IPS-15b (cell line): ENCODE measurements around the gene PXT1.
"Not testable (repeated sequence)": the region's sequence is repeated elsewhere in the genome, so short reads cannot be mapped to it uniquely, and the experiment has no call there.

Experiments
- H3K27me3 ChIP-seq: one replicate; pipeline ENCODE4 v1.6.1; 2013; ENCODE audit warnings: low read length; ENCODE audit not compliant: control insufficient read depth, insufficient read depth
- H3K36me3 ChIP-seq: one replicate; pipeline ENCODE4 v1.6.1; 2013; ENCODE audit warnings: low read length; ENCODE audit not compliant: control insufficient read depth, insufficient read depth
- H3K4me1 ChIP-seq: one replicate; pipeline ENCODE4 v1.6.1; 2013; ENCODE audit warnings: mild to moderate bottlenecking, low read length; ENCODE audit not compliant: control insufficient read depth, insufficient read depth
- H3K4me3 ChIP-seq: one replicate; pipeline ENCODE4 v1.5.1; 2013; ENCODE audit warnings: low read depth, low read length
- H3K9ac ChIP-seq: one replicate; pipeline ENCODE4 v1.6.1; 2013; ENCODE audit warnings: low read depth, mild to moderate bottlenecking, low read length
- H3K9me3 ChIP-seq: one replicate; pipeline ENCODE4 v1.6.1; 2013; ENCODE audit warnings: mild to moderate bottlenecking, low read length; ENCODE audit not compliant: control insufficient read depth, insufficient read depth

PXT1 gene

DNA sequence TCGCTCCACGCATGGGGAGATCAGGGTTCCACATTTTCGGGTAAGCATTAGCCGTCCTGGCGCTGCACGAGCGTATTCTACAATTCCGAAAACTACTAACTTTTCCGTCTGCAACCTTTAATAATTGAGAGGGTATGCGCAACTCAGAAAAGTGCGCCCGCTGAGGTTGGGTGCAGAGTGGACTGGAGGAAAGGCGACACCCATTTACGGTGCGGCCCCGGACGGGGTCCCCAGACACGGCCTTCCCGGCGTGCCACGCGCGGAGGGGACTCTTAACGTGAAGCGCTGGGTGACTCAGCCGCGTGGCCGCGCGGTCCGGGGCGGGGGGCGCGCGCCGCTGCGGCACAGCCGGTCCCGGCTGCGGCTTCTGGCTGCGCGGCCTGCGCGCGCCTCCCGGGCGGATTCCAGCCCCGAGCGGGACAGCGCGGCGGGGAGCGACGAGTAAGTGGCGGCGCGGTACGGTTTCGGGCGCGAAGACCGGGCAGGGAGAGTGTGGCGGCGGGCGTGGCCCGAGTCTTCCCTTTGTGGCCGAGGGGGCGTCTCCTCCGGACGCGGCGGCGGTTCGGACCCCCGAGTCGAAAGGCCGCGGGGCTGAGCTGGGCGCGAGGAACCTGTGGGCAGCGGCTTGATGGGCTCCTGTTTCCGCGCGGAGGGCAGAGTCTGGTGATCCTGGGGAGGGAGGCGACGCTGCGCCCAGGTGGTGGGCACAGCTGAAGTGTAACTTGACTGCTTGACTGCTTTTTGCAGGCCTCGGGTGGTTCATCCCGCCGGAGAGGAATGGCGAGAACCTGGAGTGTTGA lies at the start of gene PXT1, which contains the start of gene KCTD20:
Gene PXT1 (minus strand): TSS at position 184 of the 800 bp plus-strand sequence. CDS start 16,772 bp downstream, outside the sequence.
Gene KCTD20 (plus strand): TSS at position 330 of the 800 bp plus-strand sequence. CDS start 27,098 bp downstream, outside the sequence.
- no peaks in the 10 kb centered on the region for H3K27me3 ChIP-seq
- peaks cover 10% of the 10 kb centered on the region for H3K4me1 ChIP-seq
- peak within 1 kb of the TSS; percentile 86 for H3K9ac ChIP-seq
- peak within 1 kb of the TSS; percentile 90 for H3K4me3 ChIP-seq
- H3K36me3 ChIP-seq: no peaks in the 10 kb centered on the region
- H3K9me3 ChIP-seq: no peaks in the 10 kb centered on the region

DNA sequence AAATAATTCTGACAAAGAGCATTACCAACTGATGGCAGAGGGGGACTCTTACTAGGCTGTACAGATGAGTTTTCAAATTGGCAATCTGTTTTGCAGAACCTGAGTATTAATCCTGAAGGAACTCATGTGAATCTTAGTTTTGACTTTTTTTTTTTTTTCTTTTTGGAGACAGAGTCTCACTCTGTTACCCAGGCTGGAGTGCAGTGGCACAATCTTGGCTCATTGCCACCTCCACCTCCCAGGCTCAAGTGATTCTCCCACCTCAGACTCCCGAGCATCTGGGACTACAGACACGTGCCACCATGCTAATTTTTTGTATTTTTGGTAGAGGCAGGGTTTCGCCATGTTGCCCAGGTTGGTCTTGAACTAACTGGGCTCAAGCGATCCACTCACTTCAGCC lies 49.4 kb upstream of the PXT1 start:
- Histone ChIP-seq H3K4me3 (no peak overlapping the region), H3K36me3 (peaks cover 8% of the 10 kb centered on the region), H3K9ac (no peak overlapping the region), H3K9me3 (no peaks in the 10 kb centered on the region), H3K4me1 (peaks cover 20% of the 10 kb centered on the region), H3K27me3 (no peaks in the 10 kb centered on the region)

DNA sequence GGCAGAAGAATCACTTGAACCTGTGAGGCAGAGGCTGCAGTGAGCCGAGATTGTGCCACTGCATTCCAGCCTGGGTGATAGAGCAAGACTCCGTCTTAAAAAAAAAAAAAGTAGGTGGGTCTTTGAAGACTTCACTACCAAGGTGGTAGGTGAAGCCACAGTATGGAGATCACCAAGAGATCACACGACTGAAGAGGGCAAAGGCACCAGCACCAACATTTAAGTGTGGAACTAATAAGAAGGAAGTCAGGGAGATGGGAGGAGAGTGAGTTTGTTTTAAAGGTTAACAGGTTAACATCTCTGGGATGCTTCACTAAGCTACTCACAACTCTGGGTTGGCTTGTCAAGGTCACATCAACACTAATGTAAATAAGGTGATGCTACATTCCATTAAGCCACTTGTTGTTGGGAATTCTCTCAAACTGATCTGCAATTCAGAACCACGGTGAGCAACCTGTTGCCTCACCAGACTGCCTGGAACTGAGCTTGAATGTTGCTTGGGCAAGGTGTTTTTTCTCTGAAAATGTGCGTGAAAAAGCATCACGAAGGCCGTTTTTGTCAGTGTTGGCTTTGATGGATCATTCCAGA lies 48.8 kb upstream of the PXT1 start:
- Histone ChIP-seq H3K9ac (no peak overlapping the region), H3K9me3 (no peaks in the 10 kb centered on the region), H3K4me1 (peaks cover 20% of the 10 kb centered on the region), H3K27me3 (no peaks in the 10 kb centered on the region), H3K36me3 (peaks cover 14% of the 10 kb centered on the region), H3K4me3 (no peak overlapping the region)

GRCh38 chr6:36489426-36489825 lies 46.8 kb upstream of the PXT1 start:
- no peaks in the 10 kb centered on the region for H3K27me3 ChIP-seq
- H3K9ac ChIP-seq: no peak overlapping the region
- H3K36me3 ChIP-seq: peaks cover 15% of the 10 kb centered on the region
- peaks cover 17% of the 10 kb centered on the region for H3K4me1 ChIP-seq
- no peak overlapping the region for H3K4me3 ChIP-seq
- no peaks in the 10 kb centered on the region for H3K9me3 ChIP-seq

DNA sequence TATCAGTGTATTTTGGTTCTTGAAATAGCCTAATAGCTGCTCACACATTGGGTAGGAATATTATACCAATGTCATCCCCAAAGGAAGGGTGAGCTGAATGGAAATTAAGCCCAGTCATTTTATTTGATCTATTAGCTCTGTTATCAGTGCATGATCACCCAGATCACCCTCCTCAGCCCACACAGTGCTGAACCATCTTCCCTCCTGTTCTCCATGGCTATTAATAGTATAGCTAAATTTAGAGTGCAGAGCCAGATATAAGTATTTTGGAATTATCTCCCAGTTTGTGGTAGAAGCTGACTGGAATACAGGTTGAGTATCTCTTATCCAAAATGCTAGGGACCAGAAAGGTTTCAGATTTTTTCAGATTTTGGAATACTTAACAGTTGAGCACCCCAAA lies 45.6 kb upstream of the PXT1 start:
- Histone ChIP-seq H3K9ac (no peak overlapping the region), H3K4me3 (no peak overlapping the region), H3K9me3 (no peaks in the 10 kb centered on the region), H3K4me1 (peaks cover 5% of the 10 kb centered on the region), H3K27me3 (no peaks in the 10 kb centered on the region), H3K36me3 (peaks cover 15% of the 10 kb centered on the region)

DNA sequence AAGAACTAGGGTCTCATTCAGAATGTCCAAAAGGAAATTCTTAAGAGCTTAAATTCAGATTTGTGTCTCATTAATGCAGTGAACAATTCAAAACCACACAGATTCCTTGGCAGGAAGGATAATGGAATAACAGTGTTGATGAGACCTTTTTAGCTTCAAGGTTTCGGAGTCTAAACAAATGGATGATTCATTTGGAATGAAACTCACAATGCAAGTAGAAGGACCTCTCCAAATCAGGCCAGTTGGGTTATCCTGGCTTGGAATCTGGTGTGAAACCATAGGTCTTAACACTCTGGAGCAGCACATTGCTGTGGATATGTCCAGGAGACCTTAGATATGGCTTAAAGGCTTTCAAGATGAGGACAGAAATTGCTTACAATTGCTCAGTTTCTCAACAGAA lies 45.0 kb upstream of the PXT1 start:
- no peaks in the 10 kb centered on the region for H3K9me3 ChIP-seq
- no peak overlapping the region for H3K9ac ChIP-seq
- H3K36me3 ChIP-seq: peaks cover 15% of the 10 kb centered on the region
- no peaks in the 10 kb centered on the region for H3K27me3 ChIP-seq
- H3K4me3 ChIP-seq: no peak overlapping the region
- H3K4me1 ChIP-seq: peaks cover 3% of the 10 kb centered on the region

DNA sequence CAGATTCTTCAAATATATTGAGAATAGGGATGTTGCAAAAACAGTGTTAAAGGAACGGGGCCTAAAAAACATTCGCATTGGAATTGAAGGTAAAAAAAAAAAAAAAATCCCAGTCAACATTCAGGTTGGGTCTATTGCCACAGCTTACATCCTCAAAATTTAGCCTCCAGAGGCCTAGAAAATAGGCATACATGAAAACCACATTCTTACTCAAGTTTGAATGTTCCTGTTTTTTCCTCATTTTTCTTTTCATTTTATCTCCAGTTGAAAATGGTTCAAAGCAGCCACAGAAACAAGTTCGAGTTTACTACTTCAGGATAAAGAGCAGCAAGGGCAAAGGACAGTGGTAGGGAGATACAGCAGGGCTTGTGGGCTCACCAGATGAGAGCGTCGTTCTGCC lies 42.1 kb upstream of the PXT1 start:
- Histone ChIP-seq H3K4me3 (no peak overlapping the region), H3K9me3 (no peaks in the 10 kb centered on the region), H3K4me1 (no peaks in the 10 kb centered on the region), H3K9ac (no peak overlapping the region), H3K36me3 (peaks cover 21% of the 10 kb centered on the region), H3K27me3 (no peaks in the 10 kb centered on the region)

- H3K36me3 ChIP-seq: peaks cover 21% of the 10 kb centered on the region
Measured at GRCh38 chr6:36483326-36483725, 40.7 kb upstream of the PXT1 start.

GRCh38 chr6:36479256-36479655 lies 36.6 kb upstream of the PXT1 start:
- Histone ChIP-seq H3K9ac (no peak overlapping the region), H3K36me3 (peaks cover 6% of the 10 kb centered on the region), H3K27me3 (no peaks in the 10 kb centered on the region), H3K4me3 (no peak overlapping the region), H3K4me1 (no peaks in the 10 kb centered on the region), H3K9me3 (no peaks in the 10 kb centered on the region)

More at GRCh38 chr6:36483326-36483725, 40.7 kb upstream of the PXT1 start:
- not testable (repeated sequence) for H3K4me3 ChIP-seq, H3K4me1 ChIP-seq, H3K9me3 ChIP-seq, H3K9ac ChIP-seq, H3K27me3 ChIP-seq

- no peak overlapping the region for H3K9ac ChIP-seq
- no peak overlapping the region for H3K4me3 ChIP-seq
- no peaks in the 10 kb centered on the region for H3K4me1 ChIP-seq
- no peaks in the 10 kb centered on the region for H3K9me3 ChIP-seq
- peaks cover 6% of the 10 kb centered on the region for H3K36me3 ChIP-seq
- no peaks in the 10 kb centered on the region for H3K27me3 ChIP-seq
Measured at GRCh38 chr6:36478051-36478526, 35.4 kb upstream of the PXT1 start.

GRCh38 chr6:36469946-36470345 lies 27.3 kb upstream of the PXT1 start:
- no peak overlapping the region for H3K4me3 ChIP-seq
- no peaks in the 10 kb centered on the region for H3K4me1 ChIP-seq
- H3K36me3 ChIP-seq: no peaks in the 10 kb centered on the region
- H3K27me3 ChIP-seq: no peaks in the 10 kb centered on the region
- H3K9ac ChIP-seq: no peak overlapping the region
- no peaks in the 10 kb centered on the region for H3K9me3 ChIP-seq

DNA sequence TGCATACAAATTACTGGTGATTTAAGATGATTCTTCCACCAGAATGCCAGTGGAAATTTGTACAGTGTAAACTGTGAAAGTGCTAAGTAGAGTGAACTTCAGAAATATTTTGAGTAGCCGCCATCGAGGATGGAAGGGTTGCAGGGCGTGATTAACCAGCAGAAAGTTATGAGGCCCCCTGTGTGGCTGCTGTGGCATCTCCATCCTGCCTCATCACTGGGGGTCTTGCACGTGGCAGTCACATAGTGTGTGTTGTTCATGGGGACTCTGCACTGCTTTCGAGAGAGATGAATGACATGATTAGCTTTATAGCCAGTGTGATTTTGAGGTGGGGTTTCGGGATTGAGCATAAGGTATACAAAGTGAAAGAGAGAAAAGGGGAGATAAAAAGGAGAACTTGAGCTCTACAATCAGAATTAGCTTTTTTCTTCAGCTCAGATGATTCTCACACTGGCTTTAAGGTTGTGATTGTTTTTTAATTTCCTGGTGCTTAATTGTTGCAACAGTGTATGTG lies 26.6 kb upstream of the PXT1 start:
- Histone ChIP-seq H3K4me3 (no peak overlapping the region), H3K4me1 (no peaks in the 10 kb centered on the region), H3K27me3 (no peaks in the 10 kb centered on the region), H3K36me3 (no peaks in the 10 kb centered on the region), H3K9ac (no peak overlapping the region), H3K9me3 (no peaks in the 10 kb centered on the region)
